Activated CD8-positive, alpha-beta memory T cell treated with anti-CD3 and anti-CD28 coated beads for 24 hours (primary cell): ENCODE data around the gene PPP2R2D.

ENCODE experiments used
- DNase-seq: peaks from one replicate; pipeline ENCODE4 v3.0.0-alpha.2; 2020

Gene PPP2R2D

DNA sequence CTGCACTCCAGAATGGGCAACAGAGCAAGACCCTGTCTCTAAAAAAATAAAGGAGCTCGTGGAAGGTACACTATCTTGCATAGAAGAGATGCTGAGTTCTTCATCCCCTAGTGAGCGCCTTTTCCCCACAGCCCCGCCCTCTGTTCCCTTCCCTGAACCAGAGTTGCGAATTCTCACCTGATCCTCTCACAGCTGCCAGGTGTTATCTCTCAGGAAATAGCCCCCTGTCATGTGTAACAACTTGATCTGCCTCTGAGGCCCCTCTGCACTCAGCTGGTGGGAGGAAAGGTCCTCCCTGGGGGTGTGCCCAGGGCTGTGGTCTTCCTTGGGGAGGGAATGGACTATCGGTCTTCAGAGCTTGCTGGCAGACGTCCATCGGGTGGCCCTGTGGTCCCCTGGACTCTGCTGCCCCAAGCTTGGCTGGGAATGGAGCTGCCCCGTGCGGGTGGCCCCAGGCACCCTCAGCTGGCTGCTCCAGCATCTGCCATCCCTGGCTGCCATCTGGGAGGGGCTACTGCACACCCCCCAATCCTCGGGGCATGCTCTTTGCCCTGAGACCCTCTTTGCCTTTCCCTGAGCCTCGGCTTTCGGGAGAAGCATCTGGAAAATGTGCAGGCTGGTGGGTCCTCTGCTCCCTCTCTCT, 102.6 kb downstream of the PPP2R2D start:
- no peak for DNase-seq

DNA sequence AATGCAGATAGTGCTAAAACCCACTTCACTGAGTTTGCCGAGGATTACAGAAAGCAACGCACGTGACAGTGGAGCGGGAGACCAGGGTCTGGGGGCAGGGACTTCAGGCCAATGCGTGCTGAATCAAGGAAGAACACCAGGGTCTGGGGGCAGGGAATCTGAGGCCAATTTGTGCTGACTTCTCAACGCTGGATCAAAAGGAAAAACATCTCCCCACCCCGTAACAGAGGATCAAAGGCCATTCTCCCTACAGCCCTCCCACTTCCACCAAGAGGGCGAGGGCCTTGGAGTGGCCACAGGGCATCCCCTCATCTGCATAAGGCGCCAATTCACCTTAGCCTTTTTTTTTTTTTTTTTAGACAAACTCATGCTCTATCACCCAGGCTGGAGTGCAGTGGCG, 103.2 kb downstream of the PPP2R2D start:
- DNase-seq: no peak

DNA sequence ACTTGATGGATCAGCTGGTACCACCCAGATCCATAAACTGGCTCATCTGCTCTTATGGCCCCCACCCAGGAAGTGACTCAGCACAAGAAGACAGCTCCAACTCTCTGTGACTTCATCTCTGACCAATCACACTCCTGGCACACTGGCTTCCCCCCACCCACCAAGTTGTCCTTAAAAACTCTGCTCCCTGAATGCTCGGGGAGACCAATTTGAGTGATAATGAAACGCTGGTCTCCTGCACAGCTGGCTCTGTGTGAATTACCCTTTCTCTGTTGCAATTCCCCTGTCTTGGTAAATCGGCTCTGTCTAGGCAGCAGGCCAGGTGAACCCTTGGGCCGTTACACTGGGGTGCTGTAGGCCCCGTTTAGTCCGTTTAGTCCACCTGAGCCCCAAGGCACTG, 104.3 kb downstream of the PPP2R2D start:
- no peak for DNase-seq

DNA sequence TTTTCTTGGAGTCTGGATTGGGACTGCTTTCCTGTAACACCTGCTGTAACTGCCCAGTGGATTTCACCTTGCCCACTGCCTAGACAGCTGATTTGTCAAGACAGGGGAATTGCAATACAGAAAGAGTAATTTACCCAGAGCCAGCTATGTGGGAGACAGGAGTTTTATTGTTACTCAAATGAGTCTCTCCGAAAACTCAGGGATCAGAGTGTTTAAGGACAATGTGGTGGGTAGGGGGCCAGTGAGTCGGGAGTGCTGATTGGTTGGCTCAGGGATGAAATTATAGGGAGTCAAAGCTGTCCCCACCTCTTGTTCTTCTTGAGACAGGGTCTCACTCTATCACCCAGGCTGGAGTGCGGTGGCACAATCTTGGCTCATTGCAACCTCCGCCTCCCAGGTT, 106.2 kb downstream of the PPP2R2D start:
- no peak for DNase-seq

DNA sequence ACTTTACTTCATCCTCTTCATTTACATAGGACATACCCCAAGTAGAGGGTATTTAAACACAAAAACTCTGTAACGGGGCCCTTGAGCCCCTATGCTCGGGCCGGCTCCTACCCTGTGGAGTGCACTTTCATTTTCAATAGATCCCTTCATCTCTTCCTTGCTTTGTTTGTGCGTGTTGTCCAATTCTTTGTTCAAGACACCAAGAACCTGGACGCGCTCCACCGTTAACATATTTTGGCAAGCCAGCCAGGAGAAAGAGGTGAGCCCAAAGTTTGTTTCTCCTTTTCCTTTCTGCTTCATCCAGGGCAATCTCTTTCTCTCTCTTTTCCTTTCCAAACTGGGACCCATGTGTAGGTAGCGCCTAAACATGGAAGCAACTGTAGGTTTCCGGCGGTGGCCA, 106.9 kb downstream of the PPP2R2D start:
- DNase-seq: no peak
